ENCODE results near the gene DCAKD. TPM values are rescaled to one million over a fixed set of nuclear protein-coding genes. Genes with fewer than 3 reads are reported as not detected.

Gene DCAKD
- total and polyA plus RNA-seq, 10 of the 15 experiments (the other 5 are each of a cell fraction or from before 2014, with no cell fraction given): 11.6 to 62.7 (median 38.3) TPM

DNA sequence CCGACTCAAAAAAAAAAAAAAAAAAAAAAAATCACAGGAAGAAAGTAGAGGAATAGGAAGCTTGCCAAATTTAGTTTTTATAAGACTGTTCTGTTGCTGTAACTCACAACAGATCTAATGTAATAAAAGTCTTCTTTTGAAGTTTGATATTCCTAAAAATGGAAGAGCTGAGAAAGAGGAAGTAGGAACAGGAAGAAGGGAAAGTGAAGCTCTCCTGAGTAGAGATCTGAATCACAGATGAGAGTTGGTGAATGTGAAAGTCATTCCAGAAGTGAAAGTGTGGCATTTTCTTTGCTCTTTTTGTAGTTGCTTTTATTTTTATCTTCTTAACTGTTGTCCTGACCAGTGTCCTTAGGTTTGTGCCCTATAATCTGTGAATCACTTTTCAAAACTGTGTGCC is 11.8 kb upstream of the DCAKD start (continued):
- TF ChIP-seq, protein P1, sequence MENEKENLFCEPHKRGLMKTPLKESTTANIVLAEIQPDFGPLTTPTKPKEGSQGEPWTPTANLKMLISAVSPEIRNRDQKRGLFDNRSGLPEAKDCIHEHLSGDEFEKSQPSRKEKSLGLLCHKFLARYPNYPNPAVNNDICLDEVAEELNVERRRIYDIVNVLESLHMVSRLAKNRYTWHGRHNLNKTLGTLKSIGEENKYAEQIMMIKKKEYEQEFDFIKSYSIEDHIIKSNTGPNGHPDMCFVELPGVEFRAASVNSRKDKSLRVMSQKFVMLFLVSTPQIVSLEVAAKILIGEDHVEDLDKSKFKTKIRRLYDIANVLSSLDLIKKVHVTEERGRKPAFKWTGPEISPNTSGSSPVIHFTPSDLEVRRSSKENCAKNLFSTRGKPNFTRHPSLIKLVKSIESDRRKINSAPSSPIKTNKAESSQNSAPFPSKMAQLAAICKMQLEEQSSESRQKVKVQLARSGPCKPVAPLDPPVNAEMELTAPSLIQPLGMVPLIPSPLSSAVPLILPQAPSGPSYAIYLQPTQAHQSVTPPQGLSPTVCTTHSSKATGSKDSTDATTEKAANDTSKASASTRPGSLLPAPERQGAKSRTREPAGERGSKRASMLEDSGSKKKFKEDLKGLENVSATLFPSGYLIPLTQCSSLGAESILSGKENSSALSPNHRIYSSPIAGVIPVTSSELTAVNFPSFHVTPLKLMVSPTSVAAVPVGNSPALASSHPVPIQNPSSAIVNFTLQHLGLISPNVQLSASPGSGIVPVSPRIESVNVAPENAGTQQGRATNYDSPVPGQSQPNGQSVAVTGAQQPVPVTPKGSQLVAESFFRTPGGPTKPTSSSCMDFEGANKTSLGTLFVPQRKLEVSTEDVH (IDR thresholded peaks at IDR 0.05; ENCODE audit: low read depth, partially characterized antibody): no peak
- TF ChIP-seq ETV6 (conservative IDR thresholded peaks at IDR 0.05 in 1 of 2, IDR thresholded peaks at IDR 0.05 in 1 of 2; ENCODE audit: borderline replicate concordance in 1 of 2, low read depth in 1 of 2) (peak in 1 of 2 experiments; percentile 98; a peak in 2 of 4 replicates), GABPA (IDR thresholded peaks at IDR 0.05; ENCODE audit: low read depth) (peak; percentile 66), CHD4 (IDR thresholded peaks at IDR 0.05) (no peak), BHLHE40 (IDR thresholded peaks at IDR 0.05; ENCODE audit: borderline replicate concordance in 1 of 2, low read depth in 2 of 2, low read length in 1 of 2) (peak; percentile 27 to 35; a peak in 2 of 4 replicates), KDM1A (IDR thresholded peaks at IDR 0.05; ENCODE audit: borderline replicate concordance) (no peak), PAX5 (IDR thresholded peaks at IDR 0.05; ENCODE audit: borderline replicate concordance, low read depth, low read length) (peak; percentile 82; the same call in 1 of the 2 replicates), IKZF1 (conservative IDR thresholded peaks at IDR 0.05) (peak; percentile 99), ZNF217 (IDR thresholded peaks at IDR 0.05) (peak; percentile 91), SIX5 (IDR thresholded peaks at IDR 0.05; ENCODE audit: low read depth, low read length, severe bottlenecking) (no peak), CBX3 (IDR thresholded peaks at IDR 0.05; ENCODE audit: borderline replicate concordance, low read depth) (no peak), RFX5 (IDR thresholded peaks at IDR 0.05; ENCODE audit: low read depth, low read length) (no peak), SPI1 (IDR thresholded peaks at IDR 0.05; ENCODE audit: borderline replicate concordance, insufficient read depth, low read depth, low read length) (peak; percentile 95), YBX1 (IDR thresholded peaks at IDR 0.05) (no peak)
- TF ChIP-seq, protein P2, sequence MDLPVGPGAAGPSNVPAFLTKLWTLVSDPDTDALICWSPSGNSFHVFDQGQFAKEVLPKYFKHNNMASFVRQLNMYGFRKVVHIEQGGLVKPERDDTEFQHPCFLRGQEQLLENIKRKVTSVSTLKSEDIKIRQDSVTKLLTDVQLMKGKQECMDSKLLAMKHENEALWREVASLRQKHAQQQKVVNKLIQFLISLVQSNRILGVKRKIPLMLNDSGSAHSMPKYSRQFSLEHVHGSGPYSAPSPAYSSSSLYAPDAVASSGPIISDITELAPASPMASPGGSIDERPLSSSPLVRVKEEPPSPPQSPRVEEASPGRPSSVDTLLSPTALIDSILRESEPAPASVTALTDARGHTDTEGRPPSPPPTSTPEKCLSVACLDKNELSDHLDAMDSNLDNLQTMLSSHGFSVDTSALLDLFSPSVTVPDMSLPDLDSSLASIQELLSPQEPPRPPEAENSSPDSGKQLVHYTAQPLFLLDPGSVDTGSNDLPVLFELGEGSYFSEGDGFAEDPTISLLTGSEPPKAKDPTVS (IDR thresholded peaks at IDR 0.05; ENCODE audit: low read depth, low read length): no peak
- TF ChIP-seq, protein P3, sequence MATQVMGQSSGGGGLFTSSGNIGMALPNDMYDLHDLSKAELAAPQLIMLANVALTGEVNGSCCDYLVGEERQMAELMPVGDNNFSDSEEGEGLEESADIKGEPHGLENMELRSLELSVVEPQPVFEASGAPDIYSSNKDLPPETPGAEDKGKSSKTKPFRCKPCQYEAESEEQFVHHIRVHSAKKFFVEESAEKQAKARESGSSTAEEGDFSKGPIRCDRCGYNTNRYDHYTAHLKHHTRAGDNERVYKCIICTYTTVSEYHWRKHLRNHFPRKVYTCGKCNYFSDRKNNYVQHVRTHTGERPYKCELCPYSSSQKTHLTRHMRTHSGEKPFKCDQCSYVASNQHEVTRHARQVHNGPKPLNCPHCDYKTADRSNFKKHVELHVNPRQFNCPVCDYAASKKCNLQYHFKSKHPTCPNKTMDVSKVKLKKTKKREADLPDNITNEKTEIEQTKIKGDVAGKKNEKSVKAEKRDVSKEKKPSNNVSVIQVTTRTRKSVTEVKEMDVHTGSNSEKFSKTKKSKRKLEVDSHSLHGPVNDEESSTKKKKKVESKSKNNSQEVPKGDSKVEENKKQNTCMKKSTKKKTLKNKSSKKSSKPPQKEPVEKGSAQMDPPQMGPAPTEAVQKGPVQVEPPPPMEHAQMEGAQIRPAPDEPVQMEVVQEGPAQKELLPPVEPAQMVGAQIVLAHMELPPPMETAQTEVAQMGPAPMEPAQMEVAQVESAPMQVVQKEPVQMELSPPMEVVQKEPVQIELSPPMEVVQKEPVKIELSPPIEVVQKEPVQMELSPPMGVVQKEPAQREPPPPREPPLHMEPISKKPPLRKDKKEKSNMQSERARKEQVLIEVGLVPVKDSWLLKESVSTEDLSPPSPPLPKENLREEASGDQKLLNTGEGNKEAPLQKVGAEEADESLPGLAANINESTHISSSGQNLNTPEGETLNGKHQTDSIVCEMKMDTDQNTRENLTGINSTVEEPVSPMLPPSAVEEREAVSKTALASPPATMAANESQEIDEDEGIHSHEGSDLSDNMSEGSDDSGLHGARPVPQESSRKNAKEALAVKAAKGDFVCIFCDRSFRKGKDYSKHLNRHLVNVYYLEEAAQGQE (IDR thresholded peaks at IDR 0.05; ENCODE audit: low read depth, low read length): no peak; the same call in 1 of the 2 replicates
- TF ChIP-seq, protein P4, sequence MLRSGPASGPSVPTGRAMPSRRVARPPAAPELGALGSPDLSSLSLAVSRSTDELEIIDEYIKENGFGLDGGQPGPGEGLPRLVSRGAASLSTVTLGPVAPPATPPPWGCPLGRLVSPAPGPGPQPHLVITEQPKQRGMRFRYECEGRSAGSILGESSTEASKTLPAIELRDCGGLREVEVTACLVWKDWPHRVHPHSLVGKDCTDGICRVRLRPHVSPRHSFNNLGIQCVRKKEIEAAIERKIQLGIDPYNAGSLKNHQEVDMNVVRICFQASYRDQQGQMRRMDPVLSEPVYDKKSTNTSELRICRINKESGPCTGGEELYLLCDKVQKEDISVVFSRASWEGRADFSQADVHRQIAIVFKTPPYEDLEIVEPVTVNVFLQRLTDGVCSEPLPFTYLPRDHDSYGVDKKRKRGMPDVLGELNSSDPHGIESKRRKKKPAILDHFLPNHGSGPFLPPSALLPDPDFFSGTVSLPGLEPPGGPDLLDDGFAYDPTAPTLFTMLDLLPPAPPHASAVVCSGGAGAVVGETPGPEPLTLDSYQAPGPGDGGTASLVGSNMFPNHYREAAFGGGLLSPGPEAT (IDR thresholded peaks at IDR 0.05; ENCODE audit: low read depth): peak; percentile 98
- TF ChIP-seq, protein P5, sequence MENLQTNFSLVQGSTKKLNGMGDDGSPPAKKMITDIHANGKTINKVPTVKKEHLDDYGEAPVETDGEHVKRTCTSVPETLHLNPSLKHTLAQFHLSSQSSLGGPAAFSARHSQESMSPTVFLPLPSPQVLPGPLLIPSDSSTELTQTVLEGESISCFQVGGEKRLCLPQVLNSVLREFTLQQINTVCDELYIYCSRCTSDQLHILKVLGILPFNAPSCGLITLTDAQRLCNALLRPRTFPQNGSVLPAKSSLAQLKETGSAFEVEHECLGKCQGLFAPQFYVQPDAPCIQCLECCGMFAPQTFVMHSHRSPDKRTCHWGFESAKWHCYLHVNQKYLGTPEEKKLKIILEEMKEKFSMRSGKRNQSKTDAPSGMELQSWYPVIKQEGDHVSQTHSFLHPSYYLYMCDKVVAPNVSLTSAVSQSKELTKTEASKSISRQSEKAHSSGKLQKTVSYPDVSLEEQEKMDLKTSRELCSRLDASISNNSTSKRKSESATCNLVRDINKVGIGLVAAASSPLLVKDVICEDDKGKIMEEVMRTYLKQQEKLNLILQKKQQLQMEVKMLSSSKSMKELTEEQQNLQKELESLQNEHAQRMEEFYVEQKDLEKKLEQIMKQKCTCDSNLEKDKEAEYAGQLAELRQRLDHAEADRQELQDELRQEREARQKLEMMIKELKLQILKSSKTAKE (IDR thresholded peaks at IDR 0.05; ENCODE audit: low read depth, poor library complexity, severe bottlenecking): peak; percentile 93
